Activated T-cell treated with anti-CD3 and anti-CD28 coated beads, Interleukin-2, amount 50 U/mL, for 48 hours (primary cell): ENCODE results near the gene CACNA2D2.

Experiments
- DNase-seq, 2 experiments: peaks; one replicate each; pipeline ENCODE4 v3.0.0-alpha.2; 2020

Gene CACNA2D2

GRCh38 chr3:50494126-50494525 lies 9.3 kb downstream of the CACNA2D2 start:
- DNase-seq: no peak

- no peak for DNase-seq
Measured at GRCh38 chr3:50493623-50494022, 9.8 kb downstream of the CACNA2D2 start.

- no peak for DNase-seq
Measured at GRCh38 chr3:50493086-50493485, 10.3 kb downstream of the CACNA2D2 start.

- DNase-seq: no peak
Measured at GRCh38 chr3:50491023-50491422, 12.4 kb downstream of the CACNA2D2 start.

GRCh38 chr3:50490424-50490823 lies 13.0 kb downstream of the CACNA2D2 start:
- no peak for DNase-seq

GRCh38 chr3:50487181-50487580 lies 16.3 kb downstream of the CACNA2D2 start:
- DNase-seq: no peak

GRCh38 chr3:50486219-50486888 lies 17.1 kb downstream of the CACNA2D2 start:
- DNase-seq: peak; percentile 29 to 40

GRCh38 chr3:50484722-50485121 lies 18.7 kb downstream of the CACNA2D2 start:
- DNase-seq: no peak

GRCh38 chr3:50483374-50483773 lies 20.1 kb downstream of the CACNA2D2 start:
- DNase-seq: no peak

GRCh38 chr3:50481992-50482391 lies 21.4 kb downstream of the CACNA2D2 start:
- no peak for DNase-seq

GRCh38 chr3:50480471-50480870 lies 23.0 kb downstream of the CACNA2D2 start:
- DNase-seq: no peak

- DNase-seq: no peak
Measured at GRCh38 chr3:50479523-50479922, 23.9 kb downstream of the CACNA2D2 start.

- DNase-seq: no peak
Measured at GRCh38 chr3:50478671-50479260, 24.7 kb downstream of the CACNA2D2 start.

- DNase-seq: no peak
Measured at GRCh38 chr3:50478051-50478450, 25.4 kb downstream of the CACNA2D2 start.

- DNase-seq: no peak
Measured at GRCh38 chr3:50475348-50475747, 28.1 kb downstream of the CACNA2D2 start.

- DNase-seq: no peak
Measured at GRCh38 chr3:50474717-50475116, 28.7 kb downstream of the CACNA2D2 start.

- no peak for DNase-seq
Measured at GRCh38 chr3:50473768-50474167, 29.7 kb downstream of the CACNA2D2 start.

GRCh38 chr3:50472958-50473357 lies 30.5 kb downstream of the CACNA2D2 start:
- no peak for DNase-seq

GRCh38 chr3:50470658-50471057 lies 32.8 kb downstream of the CACNA2D2 start:
- DNase-seq: no peak

GRCh38 chr3:50467919-50468318 lies 35.5 kb downstream of the CACNA2D2 start:
- DNase-seq: no peak

- DNase-seq: no peak
Measured at GRCh38 chr3:50466177-50466576, 37.3 kb downstream of the CACNA2D2 start.

- DNase-seq: no peak
Measured at GRCh38 chr3:50464569-50464968, 38.9 kb downstream of the CACNA2D2 start.

- no peak for DNase-seq
Measured at GRCh38 chr3:50459785-50460184, 43.6 kb downstream of the CACNA2D2 start.

- no peak for DNase-seq
Measured at GRCh38 chr3:50457988-50458387, 45.4 kb downstream of the CACNA2D2 start.
